GM19035 (cell line): ENCODE data around the gene ESRRG.
A peak's percentile ranks its signal among the peaks of the same experiment; 100 is the strongest.

ENCODE experiments used
- ATAC-seq: cut with Tn5 transposase; IDR thresholded peaks from one replicate; pipeline ENCODE4 v1.9.1; 2021; ENCODE audit not compliant: unreplicated experiment

The ESRRG gene

DNA sequence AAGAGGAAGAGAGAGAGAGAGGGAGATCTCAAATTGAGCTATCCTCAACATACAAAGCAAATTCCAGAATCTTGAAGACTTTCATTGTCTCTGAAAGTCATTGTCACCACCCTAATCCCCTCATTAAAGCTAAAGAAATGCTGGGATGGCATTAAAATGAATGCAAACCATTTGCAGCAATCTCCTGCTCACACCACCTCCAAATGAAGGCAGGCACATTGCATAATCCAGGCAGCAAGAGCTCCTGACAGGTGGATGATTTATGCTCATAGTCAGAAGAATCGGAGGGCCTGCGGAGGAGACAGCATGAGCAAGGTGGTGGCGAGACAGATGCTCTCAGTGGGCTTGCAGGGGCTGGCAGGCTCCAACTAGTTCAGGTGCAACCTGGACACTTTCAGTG, 90.2 kb downstream of the ESRRG start:
- no peak for ATAC-seq

DNA sequence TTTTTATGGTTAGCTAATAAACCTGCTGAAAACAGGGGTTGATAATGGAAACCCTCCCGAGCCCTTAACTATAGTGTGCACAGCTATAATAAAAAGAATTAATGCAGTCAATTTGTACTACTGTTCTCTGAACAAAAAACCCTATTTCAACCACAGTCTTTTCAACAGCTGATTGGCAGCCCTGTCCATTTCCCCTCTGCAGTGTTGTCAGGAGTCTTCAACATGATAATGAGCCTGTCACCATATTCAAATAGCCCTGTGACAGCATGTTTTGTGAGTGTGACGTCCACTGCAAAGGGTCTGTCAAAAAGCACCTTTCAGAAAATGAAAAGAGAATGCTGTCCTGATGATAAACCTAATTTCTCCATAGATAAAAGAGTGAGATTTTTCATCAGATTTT, 92.7 kb downstream of the ESRRG start:
- ATAC-seq = no peak

DNA sequence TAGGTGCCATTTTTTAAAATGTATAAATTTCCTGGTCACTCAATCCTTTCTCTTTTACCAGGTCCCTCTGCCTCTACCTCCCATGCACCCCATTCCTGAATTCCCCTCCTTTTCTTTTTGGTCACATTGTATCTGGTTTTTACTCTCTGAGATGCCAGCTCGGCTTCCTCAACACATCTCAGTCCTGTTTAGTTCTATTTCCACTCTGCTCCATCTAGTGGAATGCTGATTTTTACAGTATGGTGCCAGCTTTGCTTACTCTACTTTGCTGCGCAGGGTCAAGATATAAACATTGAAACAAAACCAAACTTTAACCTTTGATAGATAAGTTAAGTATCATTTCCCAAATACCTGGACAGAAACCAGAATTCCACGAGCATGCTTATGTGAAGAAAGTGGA, 96.0 kb downstream of the ESRRG start:
- ATAC-seq = no peak

DNA sequence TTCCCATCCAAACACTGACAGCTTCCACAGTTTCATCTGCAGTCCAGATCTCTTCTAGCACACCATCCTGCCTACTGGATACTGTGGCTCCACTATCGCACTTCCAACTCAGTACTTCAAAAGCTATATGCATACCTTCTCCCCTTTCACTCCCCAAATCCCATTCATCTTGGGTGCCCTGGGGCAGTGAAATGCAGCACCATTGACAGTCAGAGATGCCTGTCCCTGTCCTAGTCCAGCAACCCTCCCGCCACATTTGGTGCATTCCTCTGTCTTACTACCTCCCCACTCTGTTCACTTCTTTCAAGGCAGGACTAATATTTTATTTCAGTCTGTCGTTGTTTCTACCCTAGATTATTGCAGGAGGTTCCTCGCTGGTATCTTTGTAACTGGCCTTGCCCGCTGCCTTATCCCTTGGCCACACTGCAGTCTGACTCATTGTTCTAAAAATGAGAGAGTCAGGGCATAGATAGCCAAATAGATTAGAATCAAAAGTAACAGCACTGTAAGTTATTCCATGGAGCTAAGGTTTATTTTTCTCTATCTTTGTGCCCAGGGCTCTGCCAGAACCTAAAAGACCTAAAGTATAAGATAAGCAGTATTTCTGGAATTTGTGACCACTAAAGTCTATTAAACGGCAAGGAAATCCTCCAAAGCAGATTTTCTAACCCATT, 96.7 kb downstream of the ESRRG start:
- no peak for ATAC-seq

DNA sequence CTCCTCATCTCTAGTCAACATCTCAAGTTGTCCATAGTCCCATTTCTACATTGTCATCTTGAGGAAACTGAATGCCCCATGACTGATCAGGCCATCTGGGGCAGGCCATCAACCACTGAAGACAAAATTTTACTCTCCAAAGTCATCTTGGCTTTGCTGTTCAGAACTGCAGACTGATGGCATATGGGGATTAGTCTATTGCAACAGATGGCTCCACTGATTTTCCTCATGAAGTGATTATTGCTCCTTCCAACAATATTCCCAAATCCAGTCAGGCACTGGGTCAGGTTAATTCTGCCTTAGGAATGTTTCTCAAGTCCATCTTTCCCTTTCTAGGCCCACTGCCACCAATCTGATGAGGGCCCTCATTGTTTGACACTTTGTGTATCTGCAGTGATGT, 101.7 kb downstream of the ESRRG start:
- ATAC-seq = no peak

DNA sequence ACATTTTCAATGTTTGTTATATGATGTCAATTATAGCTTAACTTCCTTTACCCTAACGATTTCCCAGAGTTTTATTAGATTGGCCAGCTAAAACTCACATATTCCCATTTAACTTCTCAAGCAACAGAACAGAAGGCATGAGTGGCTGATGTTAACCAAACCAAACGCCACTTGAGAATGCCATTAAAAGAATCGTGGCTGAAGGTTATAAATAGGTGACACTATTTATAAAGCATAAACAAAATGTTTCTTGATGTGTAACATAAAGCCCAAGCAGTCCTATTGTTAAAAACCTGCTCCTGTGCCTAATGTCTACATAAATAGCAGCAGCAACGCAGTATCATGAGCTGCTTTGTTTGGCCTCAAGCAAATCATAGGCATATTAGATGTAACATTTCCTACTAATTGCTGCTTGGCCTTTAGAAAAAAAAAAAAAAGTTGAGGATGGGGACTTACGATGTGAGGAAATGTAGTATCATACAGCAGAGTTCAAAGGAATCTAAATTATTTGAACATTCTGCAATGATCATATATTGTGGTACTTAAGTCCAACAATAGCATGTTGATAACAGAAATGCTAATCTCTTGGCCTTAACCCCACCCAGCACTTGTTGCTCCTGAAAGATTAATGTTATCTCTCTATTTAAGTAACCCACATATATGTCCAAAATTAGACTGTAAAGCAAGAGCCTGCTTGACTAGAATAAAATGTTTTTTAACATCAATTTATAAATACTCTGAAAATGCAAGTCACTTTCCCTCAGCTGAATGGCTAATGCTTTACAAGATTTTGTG, 106.0 kb downstream of the ESRRG start:
- ATAC-seq = no peak

DNA sequence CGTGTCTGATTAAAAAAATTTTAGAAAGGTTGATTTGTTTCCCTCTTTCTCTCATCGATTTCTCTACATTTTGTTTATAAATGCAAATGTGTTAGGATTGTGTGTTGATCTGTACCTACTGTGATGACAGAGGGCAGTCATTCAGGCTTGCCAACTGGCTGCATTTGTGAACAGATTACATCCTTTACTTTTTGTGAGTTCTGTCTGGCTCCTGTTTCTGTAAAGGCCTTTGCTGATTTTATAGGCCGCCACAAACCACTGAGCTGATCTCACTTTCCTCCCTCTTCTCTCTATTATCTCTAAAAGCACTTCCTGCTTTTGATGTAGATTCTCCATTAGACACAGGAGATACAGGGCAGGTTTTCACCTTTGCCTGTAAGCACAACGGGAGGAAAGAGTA, 106.8 kb downstream of the ESRRG start:
- no peak for ATAC-seq

DNA sequence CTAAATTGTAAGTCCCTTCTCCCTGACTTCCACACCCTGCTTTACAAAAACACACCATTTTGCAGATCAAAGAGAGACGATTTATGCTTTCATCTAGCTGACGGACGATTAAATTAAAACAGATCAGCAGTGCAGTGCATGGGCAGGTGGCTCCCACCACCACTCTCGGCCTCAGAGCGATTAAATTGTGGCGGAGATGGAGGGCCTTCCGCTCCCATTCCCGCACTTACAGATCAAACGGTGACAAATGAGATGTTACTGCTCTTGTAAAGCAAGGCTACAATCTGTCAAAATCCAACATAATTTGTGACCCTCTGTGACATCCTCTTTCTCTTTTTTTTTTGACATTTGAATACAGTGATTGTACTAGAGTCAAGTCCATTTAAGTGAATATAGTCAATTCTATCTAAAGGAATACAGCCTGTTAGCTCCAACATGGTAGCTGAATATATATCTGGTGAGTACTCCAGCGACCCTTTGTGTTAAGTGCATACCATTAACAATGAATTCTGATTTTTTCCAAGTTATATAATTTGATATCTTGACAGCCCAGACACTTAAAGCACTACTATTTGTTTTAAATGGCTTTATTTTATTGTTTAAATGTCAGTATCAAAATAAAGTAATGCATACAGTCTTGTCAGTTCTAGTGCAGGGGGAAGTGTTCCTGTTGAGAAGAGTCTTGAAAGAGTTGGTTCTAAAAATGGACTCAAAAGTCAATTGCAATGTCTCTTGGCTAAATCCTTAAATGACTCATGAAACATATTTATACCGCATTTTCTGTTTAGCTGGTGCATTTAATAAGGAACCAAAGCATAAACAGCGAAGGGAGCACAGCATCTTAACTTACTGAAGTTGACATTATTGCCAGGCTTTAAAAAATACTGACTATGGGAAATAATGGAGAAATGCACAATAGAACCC, 109.0 kb downstream of the ESRRG start:
- ATAC-seq = no peak

DNA sequence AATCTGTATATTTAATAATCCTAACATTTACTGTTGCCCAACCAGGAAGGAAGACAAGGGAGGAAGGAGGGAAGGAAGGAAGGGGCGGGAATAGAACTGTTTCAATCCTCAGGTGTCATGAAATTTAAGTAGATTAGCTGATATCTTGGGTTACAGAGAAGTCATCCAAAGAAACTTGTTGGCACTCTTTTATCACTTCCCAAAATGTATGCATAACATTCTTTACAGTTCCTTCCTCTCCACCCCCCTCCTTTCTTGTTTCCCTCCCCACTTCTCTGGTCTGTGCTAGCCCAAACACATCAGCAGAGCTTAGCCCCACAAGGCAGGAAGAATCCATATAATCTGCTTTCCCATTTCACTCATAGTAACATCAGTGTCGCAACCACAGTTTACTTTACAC, 110.9 kb downstream of the ESRRG start:
- no peak for ATAC-seq

DNA sequence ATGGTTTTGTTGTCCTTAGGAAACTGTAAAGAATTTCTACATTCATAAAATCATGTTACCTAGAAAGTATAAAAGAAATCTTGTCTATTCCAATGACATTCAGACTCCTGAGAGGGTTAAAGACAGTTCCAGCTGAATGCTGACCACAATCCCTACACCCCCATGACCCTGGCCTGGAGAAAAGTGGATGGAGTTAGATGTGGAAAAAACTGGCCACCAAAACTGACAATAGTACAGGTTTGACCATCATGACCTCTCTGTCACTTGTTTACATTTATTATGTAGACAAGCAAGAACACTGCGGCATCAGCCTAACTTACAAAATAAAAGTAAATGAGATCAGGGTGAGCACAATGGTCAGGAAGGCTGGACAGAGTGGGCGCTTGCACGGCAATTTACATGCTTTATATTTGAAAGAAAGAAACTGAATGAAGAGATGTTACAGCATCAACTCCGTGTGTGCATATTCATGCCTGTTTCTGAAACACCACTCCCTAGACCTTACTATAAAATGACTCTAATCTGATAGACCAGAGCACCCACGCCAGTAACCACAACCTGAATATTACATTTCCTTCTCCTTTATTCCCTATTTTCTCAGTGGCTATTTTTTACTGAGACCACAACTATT, 116.0 kb downstream of the ESRRG start:
- ATAC-seq = no peak

DNA sequence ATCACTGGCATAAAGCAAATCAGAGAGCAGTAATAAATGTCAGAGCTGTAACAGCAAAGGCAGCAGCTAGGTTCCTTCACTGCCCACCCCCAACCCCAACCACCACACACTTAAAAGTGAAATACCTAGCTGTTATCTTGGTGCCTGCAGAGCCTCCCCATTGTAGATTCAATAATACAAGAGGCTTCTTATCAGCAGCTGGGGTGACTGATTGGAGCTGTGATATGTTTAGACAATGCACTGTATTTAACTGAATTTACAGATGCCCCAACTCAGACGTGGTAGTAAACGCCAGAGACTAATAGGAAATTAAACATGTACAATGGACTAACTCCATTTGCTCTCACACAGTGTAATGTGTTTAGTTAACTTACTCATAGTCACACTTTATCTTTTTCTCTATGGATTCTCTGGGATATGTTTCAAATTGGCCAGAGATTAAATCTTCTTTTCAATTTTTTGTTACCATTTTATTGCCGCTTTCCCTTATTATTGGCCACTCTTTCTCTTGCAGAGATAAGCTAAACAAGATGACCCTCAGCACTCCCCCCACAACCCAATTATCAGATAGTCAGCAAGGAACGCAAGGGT, 117.1 kb downstream of the ESRRG start:
- no peak for ATAC-seq

DNA sequence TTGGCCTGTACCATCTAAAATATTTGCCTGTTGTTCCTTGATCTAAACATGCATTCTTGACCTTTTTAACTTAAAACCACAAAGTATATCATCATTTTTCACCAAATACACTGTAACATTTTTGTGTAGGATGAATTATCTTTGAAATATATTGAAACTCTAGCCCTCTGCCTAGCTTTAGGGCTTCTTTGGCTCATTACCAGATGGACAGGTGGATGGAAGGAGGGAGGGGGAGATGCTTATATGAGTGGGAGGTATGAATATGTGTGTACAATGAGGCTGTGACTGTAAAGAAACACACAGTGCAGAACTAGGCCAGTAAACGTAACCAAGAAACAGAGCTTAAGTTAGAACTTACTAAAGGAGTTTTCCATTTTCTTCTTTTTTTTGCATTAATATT, 118.5 kb downstream of the ESRRG start:
- ATAC-seq = no peak

DNA sequence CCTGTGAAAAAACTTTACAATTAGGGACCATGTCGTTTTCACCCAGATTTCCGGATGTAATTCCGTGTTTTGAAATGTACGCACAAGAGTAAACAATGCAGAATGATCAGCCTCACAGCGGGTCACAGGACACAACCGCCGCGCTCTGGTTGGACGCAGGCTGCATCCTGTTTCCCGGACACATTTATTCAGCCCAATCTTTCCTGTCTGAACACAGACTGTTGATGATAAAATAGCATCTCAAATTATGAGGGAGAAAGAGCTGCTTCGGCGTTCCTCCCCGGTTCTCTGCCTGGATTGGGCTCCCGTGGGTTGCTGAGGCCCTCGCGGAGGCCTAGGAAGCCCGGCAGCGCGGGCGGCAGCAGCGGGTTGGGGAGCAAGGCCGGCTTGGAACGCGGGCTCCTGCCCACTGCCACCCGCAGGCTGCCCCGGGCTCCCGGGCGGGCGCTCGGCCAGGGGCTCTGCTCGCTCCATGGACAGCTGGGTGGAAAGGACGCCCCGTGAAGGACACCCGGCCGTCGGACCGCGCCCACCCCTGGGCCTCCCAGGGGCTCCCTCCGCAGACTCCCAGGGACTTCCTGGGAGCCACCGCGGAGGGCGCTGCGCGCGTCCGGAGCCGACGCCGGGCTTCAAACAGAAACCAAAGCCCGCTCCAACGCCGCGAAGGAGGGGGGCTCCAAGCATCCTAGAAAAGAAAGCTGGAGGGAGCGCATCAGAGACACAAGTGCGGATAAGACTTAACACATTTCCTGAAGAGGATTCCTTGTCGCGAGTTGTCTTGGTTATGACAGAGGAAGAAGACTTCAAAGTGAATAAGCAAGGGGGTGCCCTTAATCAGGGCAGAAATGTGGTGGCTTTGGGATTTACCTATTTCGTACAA, 122.3 kb downstream of the ESRRG start:
- peak; percentile 87 for ATAC-seq

DNA sequence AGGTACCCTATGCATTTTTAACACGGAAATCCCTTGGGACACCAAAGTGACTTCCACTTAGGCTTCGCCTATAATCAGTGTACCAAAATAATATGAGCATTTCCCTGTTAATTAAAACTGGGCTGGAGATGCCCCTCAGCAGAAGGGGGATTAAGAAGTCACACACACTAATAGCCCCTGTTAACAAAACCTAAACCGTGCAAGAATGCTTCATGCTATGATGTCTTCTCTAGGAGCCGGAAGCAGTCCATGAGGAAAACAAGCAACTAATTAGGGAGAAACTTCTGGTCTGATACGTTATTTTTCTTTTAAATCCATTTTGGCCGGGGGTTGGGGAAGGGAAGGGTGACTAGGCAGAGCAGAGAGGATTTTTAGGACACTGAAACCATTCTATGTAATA, 123.4 kb downstream of the ESRRG start:
- ATAC-seq = no peak

DNA sequence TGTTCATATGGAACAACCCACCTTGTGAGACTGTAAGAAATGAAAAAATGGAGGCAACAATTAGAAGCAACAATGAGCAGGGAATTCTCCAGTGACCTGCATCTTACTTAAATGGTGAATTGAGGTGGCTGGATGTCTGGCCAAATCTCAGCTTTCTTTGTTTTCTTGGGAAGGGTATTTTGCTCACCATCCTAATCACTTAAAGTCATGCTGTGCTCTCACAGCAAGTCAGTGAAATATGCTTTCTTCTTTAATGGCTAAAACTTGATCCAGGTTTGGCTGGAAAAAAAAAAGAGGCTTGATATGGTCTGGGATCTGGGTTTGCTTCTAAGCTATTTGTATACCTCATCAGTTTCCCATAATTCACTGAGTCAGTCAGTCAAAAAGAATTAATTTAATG, 124.8 kb downstream of the ESRRG start:
- no peak for ATAC-seq

DNA sequence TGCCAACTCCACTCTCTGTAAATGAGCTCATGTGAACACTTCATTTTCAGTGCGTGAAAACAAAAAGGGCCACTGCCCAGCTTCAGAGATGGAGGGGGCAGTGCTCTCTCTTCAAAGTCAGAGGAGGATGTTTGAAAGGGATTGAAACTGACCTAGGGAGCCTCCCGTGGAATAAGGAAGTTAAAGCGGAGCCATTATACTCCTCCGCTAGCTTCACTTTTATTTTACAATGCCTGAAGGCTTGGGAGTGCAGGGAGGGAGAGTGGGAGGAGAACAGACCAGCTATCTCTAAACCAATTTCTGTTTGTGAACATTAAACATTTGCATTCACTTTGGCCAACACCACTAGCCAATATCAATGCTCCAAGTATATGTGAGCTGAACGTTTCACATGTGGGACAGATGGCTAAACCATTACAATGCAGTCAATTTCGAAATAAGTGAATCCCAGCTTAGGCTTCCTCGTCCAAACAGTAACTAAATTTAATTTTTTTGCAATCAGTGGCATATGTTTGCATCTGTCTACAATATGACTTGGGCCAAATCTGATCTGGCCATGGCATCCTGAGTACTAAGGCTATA, 126.9 kb downstream of the ESRRG start:
- ATAC-seq = no peak

DNA sequence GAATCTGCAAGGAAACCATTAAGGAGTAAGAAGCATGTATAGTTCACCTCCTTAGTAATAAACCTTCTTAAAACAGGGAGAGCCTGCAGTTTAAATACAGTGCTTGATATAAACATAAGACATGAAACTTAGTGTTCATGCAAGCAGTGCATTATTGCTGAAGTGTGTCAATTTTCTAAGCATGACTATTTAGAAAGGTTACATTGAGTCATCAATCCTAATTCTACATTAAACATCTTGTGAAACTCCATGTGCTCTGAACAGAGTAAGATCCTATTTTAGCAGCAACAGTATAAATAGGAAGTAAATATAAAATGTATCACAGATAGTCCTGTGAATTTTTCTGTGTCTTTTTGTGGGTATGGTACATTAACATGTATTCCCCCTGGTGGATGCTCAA, 135.5 kb downstream of the ESRRG start:
- no peak for ATAC-seq

DNA sequence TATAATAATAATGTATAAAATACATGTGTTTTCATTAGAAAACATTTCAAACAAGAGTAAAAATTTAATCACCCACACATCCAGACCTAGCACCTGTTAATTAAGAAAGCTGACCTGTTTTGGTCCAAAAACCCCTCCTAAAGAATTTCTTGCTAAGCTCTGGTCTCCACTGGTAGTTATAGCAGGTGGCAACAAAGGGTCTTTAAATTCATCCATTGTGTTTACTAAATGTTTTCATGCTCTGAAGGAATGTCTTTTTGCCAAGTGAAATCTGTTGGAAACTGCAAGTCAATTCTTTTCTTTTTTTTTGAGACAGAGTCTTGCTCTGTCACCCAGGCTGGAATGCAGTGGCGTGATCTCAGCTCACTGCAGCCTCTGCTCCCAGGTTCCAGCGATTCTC, 141.1 kb downstream of the ESRRG start:
- no peak for ATAC-seq

DNA sequence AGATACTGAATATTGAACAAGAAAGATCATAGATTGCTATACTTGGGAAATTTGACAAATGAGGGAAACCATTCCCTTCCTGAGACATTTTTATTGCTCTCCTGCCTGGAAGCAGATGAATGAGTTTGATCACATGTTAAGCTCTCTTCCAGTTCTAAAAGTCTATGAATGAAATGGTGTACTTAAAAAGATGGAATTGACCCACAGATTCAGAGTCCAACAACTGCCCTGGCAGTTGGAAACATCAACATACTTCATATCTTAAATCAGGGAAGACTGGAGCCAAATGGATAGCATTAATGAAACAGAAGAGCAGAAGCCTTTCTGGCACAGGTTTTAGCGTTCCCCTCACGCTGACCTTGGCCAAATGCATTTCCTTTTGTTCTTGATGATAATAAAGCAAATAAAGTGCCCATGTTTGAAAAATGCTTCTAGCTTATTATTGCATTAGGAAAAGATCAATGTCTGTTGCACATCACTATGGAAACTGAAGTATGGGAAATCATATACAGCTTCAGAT, 142.6 kb downstream of the ESRRG start:
- ATAC-seq = no peak
